GM13976 (cell line): Measurements from ENCODE around the gene FRA10AC1.

Experiments used
- DNase-seq: peaks from one replicate; pipeline ENCODE4 v3.0.0; 2012; ENCODE audit warnings: low spot score
- in situ Hi-C: fragments of 300-500 bp; cut with MboI; formaldehyde crosslinking; loops from one replicate; pipeline ENCODE4 v1.12.0; 2022; ENCODE audit warnings: low sequenced_read_pairs, mixed read lengths, inconsistent platforms; ENCODE audit not compliant: unreplicated experiment
- TF ChIP-seq, protein P1 (sequence below): IDR thresholded peaks from 2 replicates; pipeline ENCODE4 v1.5.1; 2012; ENCODE audit warnings: borderline replicate concordance, mild to moderate bottlenecking; ENCODE audit not compliant: insufficient read depth; ENCODE audit errors: extremely low read depth, missing control alignments, control extremely low read depth

The FRA10AC1 gene

DNA sequence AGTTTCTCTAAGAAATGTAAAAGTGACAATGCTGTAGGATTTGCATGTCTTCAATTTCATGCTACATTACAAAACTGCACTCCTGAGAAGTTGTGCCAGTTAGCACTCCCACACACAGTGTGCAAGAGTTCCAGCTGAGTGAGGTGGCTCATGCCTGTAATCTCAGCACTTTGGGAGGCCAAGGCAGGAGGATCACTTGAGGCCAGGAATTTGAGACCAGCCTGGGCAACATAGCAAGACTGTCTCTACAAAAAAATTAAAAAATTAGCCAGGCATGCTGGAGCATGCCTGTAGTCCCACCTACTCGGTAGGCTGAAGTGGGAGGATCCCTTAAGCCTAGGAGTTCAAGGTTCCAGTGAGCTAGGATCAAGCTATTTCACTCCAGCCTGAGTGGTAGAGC lies 44.6 kb downstream of the FRA10AC1 start:
- no peak for DNase-seq
- TF ChIP-seq, protein P1, sequence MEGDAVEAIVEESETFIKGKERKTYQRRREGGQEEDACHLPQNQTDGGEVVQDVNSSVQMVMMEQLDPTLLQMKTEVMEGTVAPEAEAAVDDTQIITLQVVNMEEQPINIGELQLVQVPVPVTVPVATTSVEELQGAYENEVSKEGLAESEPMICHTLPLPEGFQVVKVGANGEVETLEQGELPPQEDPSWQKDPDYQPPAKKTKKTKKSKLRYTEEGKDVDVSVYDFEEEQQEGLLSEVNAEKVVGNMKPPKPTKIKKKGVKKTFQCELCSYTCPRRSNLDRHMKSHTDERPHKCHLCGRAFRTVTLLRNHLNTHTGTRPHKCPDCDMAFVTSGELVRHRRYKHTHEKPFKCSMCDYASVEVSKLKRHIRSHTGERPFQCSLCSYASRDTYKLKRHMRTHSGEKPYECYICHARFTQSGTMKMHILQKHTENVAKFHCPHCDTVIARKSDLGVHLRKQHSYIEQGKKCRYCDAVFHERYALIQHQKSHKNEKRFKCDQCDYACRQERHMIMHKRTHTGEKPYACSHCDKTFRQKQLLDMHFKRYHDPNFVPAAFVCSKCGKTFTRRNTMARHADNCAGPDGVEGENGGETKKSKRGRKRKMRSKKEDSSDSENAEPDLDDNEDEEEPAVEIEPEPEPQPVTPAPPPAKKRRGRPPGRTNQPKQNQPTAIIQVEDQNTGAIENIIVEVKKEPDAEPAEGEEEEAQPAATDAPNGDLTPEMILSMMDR = no peak
- in situ Hi-C loops = no loop called here

DNA sequence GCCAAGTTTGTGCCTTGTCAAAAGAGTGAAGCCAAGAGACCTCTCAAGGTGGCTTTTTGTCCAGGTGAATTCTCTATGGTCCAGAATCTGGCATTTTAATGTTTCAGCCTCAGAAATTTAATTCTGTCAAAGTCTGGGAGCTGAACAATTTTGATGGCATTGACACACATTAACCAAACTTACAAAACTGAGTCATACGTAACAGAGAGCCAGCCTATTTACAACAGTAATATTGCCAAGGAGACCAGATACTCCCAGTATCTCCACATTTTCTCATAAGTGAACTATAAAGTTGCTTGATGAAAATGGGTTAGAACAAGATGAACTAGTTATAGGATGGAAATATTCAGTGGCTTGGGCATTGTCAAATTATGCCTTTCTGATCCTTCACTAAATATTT lies 46.2 kb downstream of the FRA10AC1 start:
- in situ Hi-C loops = no loop called here
- no peak for DNase-seq
- TF ChIP-seq, protein P1 = no peak

DNA sequence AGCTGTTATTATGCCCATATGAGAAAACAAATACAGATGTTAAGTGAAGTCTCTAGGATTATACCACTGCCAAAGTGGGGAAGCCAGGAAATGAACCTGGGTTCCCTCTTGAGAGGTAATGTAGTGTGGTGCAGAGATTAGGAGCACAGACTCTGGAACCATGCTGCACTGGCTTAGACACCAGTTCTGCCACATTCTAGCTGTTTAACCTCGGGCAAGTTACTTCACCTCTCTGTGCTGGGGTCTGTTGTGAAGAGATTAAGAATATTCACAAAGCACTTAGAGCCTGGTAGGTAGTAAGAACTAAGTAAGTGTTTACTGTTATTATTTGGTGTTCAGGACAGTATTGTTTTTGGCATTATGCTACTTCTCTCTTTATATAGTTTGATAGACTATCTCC lies 48.2 kb downstream of the FRA10AC1 start:
- TF ChIP-seq, protein P1 = no peak
- no peak for DNase-seq
- in situ Hi-C loops = no loop called here

DNA sequence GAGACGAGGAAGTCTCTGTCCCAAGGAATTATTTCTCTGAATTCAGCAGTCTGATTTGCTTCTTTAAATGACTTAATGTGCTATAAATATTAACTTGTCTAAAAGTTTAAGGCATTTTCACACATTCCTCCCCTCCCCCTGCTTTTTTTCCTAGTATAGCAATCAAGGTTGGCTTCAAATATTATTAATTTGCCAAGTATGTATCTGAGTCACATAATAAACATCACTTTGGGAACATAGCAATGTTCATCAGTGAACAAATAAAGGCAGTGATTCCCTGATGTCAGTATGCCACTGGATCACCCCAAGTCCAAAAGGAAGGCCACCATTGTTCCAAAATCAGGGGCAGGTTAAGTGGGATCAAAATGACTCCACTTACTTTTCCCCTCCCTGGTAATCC lies 49.5 kb downstream of the FRA10AC1 start:
- in situ Hi-C loops = no loop called here
- DNase-seq = no peak
- TF ChIP-seq, protein P1 = no peak

DNA sequence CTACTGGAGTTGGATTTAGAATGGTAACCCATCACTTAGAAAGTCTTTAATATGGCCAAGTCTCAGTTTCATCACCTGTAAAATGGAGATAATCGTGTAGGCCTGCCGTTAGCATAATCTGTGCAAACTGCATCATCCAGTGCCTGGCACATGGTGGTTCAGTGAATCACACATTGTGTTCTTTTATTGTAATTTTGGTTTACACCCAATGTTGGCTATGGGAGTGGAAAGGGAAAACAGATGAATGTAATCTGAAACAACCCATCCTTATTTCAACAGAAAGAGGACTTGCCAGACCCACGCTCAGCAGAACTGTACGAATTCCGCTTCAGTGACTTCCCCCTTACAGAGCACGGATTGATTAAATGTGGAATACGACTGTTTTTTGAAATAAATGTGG lies 62.6 kb downstream of the FRA10AC1 start:
- DNase-seq = no peak
- TF ChIP-seq, protein P1 = no peak
- in situ Hi-C loops = no loop called here

DNA sequence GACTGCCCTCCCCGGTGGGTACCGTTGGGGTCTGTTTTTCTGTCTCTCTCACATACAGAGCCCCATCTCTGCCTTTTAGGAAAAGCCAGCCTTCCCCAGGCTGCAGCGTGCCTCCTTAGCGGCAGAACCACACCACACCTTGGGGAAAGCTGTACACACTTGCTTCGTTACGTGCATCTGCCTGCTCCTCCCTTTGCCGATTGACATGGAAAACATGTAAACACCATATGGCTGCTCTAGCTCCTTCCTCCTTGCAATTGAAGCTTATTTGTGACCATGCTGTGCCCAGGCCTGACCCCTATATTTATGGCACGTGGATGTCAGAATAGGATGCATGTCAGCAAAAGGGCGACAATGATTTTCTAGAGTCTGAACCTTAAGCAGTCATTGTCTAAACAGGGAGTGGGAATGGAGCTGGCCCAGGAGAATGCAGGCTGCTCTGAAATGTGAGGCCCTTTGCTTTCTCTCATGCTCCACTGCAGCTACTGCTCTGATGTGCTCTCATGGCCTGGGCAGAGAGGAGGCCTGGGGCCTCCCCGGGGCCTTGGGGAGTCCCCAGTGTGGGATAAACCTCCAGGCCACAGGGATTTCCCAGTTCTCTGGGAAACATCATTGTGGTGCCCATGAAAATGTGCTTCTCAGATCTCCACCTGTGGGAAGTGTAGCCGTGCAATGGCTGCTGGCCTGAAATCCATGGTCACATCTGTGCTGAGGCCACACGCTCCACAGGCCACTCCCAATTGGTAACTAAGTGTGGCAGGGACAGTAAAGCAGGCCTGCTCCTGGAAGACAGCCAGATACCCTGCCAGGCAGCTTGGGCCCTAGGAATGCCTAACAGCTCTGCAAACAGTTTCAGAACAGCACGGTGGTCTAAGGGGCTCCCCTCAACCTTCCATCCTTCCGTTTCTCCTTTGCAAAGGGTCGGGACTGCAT lies 71.5 kb downstream of the FRA10AC1 start:
- TF ChIP-seq, protein P1 = no peak
- in situ Hi-C loops = no loop called here
- no peak for DNase-seq
